HepG2 (cell line): ENCODE data around the gene GRB10. TPM values are rescaled to one million over a fixed set of nuclear protein-coding genes. Genes with fewer than 3 reads are reported as not detected.

Source experiments
- ATAC-seq: fragments of 200-7000 bp; cut with Tn5 transposase; 3 replicates; pipeline ENCODE4 v1.9.1; 2020; ENCODE audit warnings: mild to moderate bottlenecking, moderate library complexity
- BruUV-seq: library from RNA; stranded (reverse); fragments of 400-500 nt; replicated peaks from 2 replicates; lab custom pipeline; 2021; lab: Mats Ljungman, UMichigan
- CTCF ChIA-PET: fragments of 300-600 bp; formaldehyde crosslinking; extraction: SDS; loops from one replicate; lab custom pipeline; 2021; ENCODE audit warnings: low total read pairs, inconsistent platforms, low intra/inter-chr PET ratio; lab: Yijun Ruan, JAX
- POLR2A ChIA-PET: fragments of 350-600 bp; sonication (Branson Sonifier 250); formaldehyde crosslinking; loops from one replicate; lab custom pipeline; 2020; ENCODE audit warnings: antibody characterized with exemption, inconsistent platforms; lab: Yijun Ruan, JAX
- DNase-seq: peaks from one replicate; pipeline ENCODE4 v3.0.0-alpha.2; 2015; ENCODE audit warnings: low spot score
- FAIRE-seq: peaks from 3 replicates; lab custom pipeline; 2011; peaks lifted over from hg19 to GRCh38; lab: Jason Lieb, UNC
- H2AFZ ChIP-seq: one replicate; pipeline ENCODE4 v1.6.1; 2011; ENCODE audit warnings: low read length, inconsistent platforms
- H3K27ac ChIP-seq: fragments of 300-600 bp; 3 replicates; pipeline ENCODE4 v1.8.0; 2011; ENCODE audit warnings: mixed run types, mild to moderate bottlenecking, mixed read lengths, low read length, inconsistent platforms; ENCODE audit not compliant: insufficient read depth; ENCODE audit errors: extremely low read length
- H3K27me3 ChIP-seq, 2 experiments: fragments of 200-600 bp in 1 of 2; 2 replicates in 1 of 2; 3 replicates in 1 of 2; pipeline versions ENCODE4 v1.6.0 to v1.8.0; 2011; ENCODE audit warnings: low read length in 2 of 2, mild to moderate bottlenecking in 2 of 2, moderate library complexity in 2 of 2, inconsistent platforms in 1 of 2; ENCODE audit not compliant: insufficient read depth in 2 of 2, control insufficient read depth in 1 of 2
- H3K36me3 ChIP-seq, 2 experiments: fragments of 200-600 bp in 1 of 2; replicated peaks in 1 of 2; 2 replicates in 1 of 2; 3 replicates in 1 of 2; pipeline versions ENCODE4 v1.5.1 to v1.8.0; 2011; ENCODE audit warnings: low read length in 2 of 2, inconsistent platforms in 1 of 2; ENCODE audit not compliant: insufficient read depth in 2 of 2, control insufficient read depth in 1 of 2
- H3K4me1 ChIP-seq: 2 replicates; pipeline ENCODE4 v1.5.1; 2012; ENCODE audit warnings: low read length, inconsistent platforms; ENCODE audit not compliant: insufficient read depth
- H3K4me2 ChIP-seq: 2 replicates; pipeline ENCODE4 v1.6.0; 2011; ENCODE audit warnings: low read depth, low read length, inconsistent platforms
- H3K4me3 ChIP-seq, 3 experiments: fragments of 200-600 bp in 1 of 3; sonication (generic), shearing (Covaris generic) in 1 of 3; replicated peaks in 1 of 3; 2 replicates each; pipeline ENCODE4 v1.5.1; 2011 to 2016; ENCODE audit warnings: low read length in 3 of 3, inconsistent platforms in 2 of 3, low read depth in 2 of 3, mild to moderate bottlenecking in 2 of 3, control low read depth in 1 of 3, mixed read lengths in 1 of 3; ENCODE audit not compliant: insufficient read depth in 1 of 3
- H3K79me2 ChIP-seq: one replicate; pipeline ENCODE4 v1.6.1; 2011; ENCODE audit warnings: low read length, inconsistent platforms; ENCODE audit not compliant: insufficient read depth
- H3K9ac ChIP-seq: 2 replicates; pipeline ENCODE4 v1.6.0; 2011; ENCODE audit warnings: mild to moderate bottlenecking, low read depth, low read length, inconsistent platforms; ENCODE audit not compliant: insufficient read depth
- H3K9me3 ChIP-seq: 2 replicates; pipeline ENCODE4 v1.5.1; 2012; ENCODE audit warnings: mild to moderate bottlenecking, low read length
- H4K20me1 ChIP-seq: 2 replicates; pipeline ENCODE4 v1.6.0; 2011; ENCODE audit warnings: inconsistent platforms, mild to moderate bottlenecking, low read length, moderate library complexity; ENCODE audit not compliant: insufficient read depth
- HNF4A ChIP-seq: sonication (generic); formaldehyde crosslinking; IDR thresholded peaks from 2 replicates; pipeline ENCODE4 v1.4.0; 2020; ENCODE audit warnings: missing genetic modification reagents
- NFIC ChIP-seq: IDR thresholded peaks from 2 replicates; pipeline ENCODE4 v1.6.1; 2012; ENCODE audit warnings: mild to moderate bottlenecking, low read length, inconsistent platforms
- NR2F2 ChIP-seq: IDR thresholded peaks from 2 replicates; pipeline ENCODE4 v1.6.1; 2012; ENCODE audit warnings: low read depth, inconsistent platforms, borderline replicate concordance
- PHF5A ChIP-seq: IDR thresholded peaks from one replicate; pipeline ENCODE4 v1.6.1; 2018; ENCODE audit warnings: low read depth, missing genetic modification reagents; ENCODE audit not compliant: unreplicated experiment
- PPARG ChIP-seq: conservative IDR thresholded peaks from 2 replicates; pipeline ENCODE4 v1.6.1; 2016; ENCODE audit warnings: missing biosample characterization, missing genetic modification reagents
- RFXANK ChIP-seq: IDR thresholded peaks from 2 replicates; pipeline ENCODE4 v1.6.1; 2016
- TBX3 ChIP-seq: fragments of 450-650 bp; IDR thresholded peaks from 2 replicates; pipeline ENCODE4 v1.6.1; 2017; ENCODE audit warnings: antibody characterized with exemption, mild to moderate bottlenecking, inconsistent platforms, borderline replicate concordance
- ZNF567 ChIP-seq: sonication (generic); formaldehyde crosslinking; IDR thresholded peaks from 2 replicates; pipeline ENCODE4 v1.8.1; 2023; ENCODE audit warnings: mild to moderate bottlenecking, missing genetic modification reagents, borderline replicate concordance
- ZNF776 ChIP-seq: sonication (generic); formaldehyde crosslinking; IDR thresholded peaks from 2 replicates; pipeline ENCODE4 v1.4.0; 2020; ENCODE audit warnings: mild to moderate bottlenecking, missing genetic modification reagents
- WGBS: methylation state at CpG from one replicate; pipeline ENCODE4 v1.1.6; 2017; ENCODE audit warnings: low lambda C conversion rate; 5-methylcytosine and 5-hydroxymethylcytosine counted together
- in situ Hi-C: cut with HindIII; loops from 2 replicates; pipeline ENCODE4 v1.10.0; 2017; ENCODE audit warnings: low pct_unique_long_range_greater_than_20kb; ENCODE audit not compliant: extremely low pct_ligation_motif_present
- intact Hi-C: fragments of 100-400 bp; cut with micrococcal nuclease; formaldehyde crosslinking; loops from one replicate; pipeline ENCODE4 v1.10.0; 2022; ENCODE audit not compliant: unreplicated experiment
- polyA plus RNA-seq, 8 experiments: library from polyadenylated mRNA; depleted of rRNA in 3 of 8; stranded (reverse) in 7 of 8; unstranded in 1 of 8; fragments of >200 nt; fragmentation: Illumina TruSeq in 4 of 8; extraction: Trizol in 4 of 8; gene quantifications; 2 replicates each; pipeline versions ENCODE4 v1.2.1 to v1.2.3, GENCODE V29; 2011 to 2016; ENCODE audit warnings: low read depth in 4 of 8, missing spikeins in 1 of 8, mixed read lengths in 1 of 8; ENCODE audit not compliant: insufficient read depth in 1 of 8
- total RNA-seq, 5 experiments: library from RNA; depleted of rRNA; stranded (reverse); fragments of >200 nt; fragmentation: Illumina TruSeq; extraction: Trizol; gene quantifications; 2 replicates each; pipeline ENCODE4 v1.2.3, GENCODE V29; 2016; ENCODE audit warnings: low read depth in 1 of 5
- TF ChIP-seq, protein P1 (sequence below): sonication (generic); formaldehyde crosslinking; IDR thresholded peaks from 2 replicates; pipeline ENCODE4 v1.5.0; 2020; ENCODE audit warnings: missing genetic modification reagents

Gene GRB10
- total and polyA plus RNA-seq, 2 of the 13 experiments (the other 11 are each of a cell fraction or from before 2014, with no cell fraction given) = 4.0 to 6.8 TPM

DNA sequence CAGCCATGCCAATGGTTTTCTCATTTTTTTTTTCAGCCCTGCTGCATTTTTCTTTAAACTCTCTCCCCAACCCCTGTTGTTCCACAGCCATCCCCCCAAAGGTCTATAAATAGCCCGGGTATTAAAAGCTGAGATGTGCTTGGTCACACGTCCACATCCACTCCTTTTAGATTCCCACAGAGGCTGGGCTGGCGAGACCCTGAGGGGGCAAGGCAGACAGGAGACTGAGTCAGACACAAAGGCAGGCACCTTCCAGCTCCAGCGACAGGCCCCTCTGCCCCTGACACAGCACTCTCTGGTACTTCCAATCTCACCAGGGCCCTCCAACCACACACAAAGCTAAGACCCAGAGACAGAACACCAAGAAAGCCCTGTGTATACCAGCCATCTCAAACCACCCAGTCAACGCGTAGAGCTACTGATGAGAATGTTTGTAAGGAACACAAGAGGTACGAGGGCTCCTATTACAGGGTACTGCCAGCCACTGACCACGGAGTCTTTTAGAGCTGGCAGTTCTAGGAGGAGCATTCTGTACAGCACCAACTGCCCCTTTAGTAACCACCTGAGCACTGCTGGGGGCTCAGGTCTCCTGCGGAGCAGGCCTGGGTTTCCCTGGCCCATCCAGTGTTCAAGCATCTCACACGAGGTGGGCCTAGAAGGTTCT lies 153.3 kb downstream of the GRB10 start:
- Histone ChIP-seq H3K4me1 (peaks cover 9% of the 10 kb centered on the region), H3K27me3 (no peaks in the 10 kb centered on the region), H3K4me2 (no peak overlapping the region), H3K9ac (no peak overlapping the region), H3K36me3 (no peaks in the 10 kb centered on the region; a peak in 1 of 5 replicates), H3K9me3 (no peaks in the 10 kb centered on the region), H3K27ac (no peak overlapping the region), H2AFZ (no peak overlapping the region), H3K79me2 (no peaks in the 10 kb centered on the region), H3K4me3 (no peak overlapping the region), H4K20me1 (no peaks in the 10 kb centered on the region)
- BruUV-seq = no TSS peak
- FAIRE-seq = no peak
- intact Hi-C loops (loop anchor here (2.0 kb wide), 2 partner anchors 15 to 35 kb away; no protein-coding TSS in a partner anchor), in situ Hi-C loops (loop anchor here (5.0 kb wide), 1 partner anchor 162 kb away; no protein-coding TSS in a partner anchor)
- ChIA-PET CTCF (interaction anchor here (2.8 kb wide), 1 partner anchor 161 kb away, joined by 10 read pairs; no protein-coding TSS in a partner anchor), POLR2A (no interaction called here)
- 83% methylated on average over 8 of the region's 10 CpGs for WGBS
- no peak for ATAC-seq
- TF ChIP-seq, protein P1, sequence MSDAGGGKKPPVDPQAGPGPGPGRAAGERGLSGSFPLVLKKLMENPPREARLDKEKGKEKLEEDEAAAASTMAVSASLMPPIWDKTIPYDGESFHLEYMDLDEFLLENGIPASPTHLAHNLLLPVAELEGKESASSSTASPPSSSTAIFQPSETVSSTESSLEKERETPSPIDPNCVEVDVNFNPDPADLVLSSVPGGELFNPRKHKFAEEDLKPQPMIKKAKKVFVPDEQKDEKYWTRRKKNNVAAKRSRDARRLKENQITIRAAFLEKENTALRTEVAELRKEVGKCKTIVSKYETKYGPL (CRISPR knock-in tag) = no peak
- TF ChIP-seq RFXANK (CRISPR knock-in tag) (no peak), NR2F2 (no peak), HNF4A (CRISPR knock-in tag) (no peak), ZNF567 (no peak), ZNF776 (no peak), TBX3 (no peak), PPARG (CRISPR knock-in tag) (no peak), PHF5A (CRISPR knock-in tag) (no peak), NFIC (no peak)
- no peak for DNase-seq
